Cortex of kidney (tissue), 1 donor: ENCODE measurements around the gene OSCP1.
A peak's percentile ranks its signal among the peaks of the same experiment; 100 is the strongest.
"Not testable (repeated sequence)": the region's sequence is repeated elsewhere in the genome, so short reads cannot be mapped to it uniquely, and the experiment has no call there.

Source experiments
- DNase-seq: peaks from one replicate; lab custom pipeline; 2025; lab: John Stamatoyannopoulos, UW

Gene OSCP1, protein sequence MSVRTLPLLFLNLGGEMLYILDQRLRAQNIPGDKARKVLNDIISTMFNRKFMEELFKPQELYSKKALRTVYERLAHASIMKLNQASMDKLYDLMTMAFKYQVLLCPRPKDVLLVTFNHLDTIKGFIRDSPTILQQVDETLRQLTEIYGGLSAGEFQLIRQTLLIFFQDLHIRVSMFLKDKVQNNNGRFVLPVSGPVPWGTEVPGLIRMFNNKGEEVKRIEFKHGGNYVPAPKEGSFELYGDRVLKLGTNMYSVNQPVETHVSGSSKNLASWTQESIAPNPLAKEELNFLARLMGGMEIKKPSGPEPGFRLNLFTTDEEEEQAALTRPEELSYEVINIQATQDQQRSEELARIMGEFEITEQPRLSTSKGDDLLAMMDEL

DNA sequence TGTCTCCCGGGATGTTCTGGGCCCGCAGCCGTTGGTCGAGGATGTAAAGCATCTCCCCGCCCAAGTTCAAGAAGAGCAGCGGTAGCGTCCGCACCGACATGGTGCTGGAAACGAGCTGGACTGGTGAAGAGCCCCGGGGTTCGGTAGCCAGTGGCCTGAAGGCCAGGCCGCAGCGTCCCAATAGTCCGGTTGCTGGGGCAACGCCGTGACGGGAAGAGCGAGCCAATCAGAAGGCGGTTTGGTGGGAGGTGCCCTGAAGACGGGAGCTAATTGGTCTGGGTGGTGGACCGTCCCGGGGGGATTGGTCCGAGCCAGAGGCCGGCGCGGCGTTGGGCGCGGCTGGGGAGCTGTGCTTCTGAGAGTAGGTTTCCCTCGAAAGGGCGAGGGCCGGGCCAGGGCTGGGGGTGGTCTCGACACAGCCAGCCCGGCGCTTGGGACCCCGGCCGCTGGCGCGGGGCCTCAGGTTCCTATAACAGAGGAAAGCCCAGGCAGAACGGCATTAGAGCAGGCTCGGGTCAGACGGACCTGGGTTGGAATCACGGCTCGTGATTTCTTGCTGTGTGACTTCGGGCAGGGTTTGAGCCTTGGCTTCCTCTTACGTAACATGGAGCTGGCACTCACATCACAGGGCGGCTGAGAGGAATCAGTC is at the start of gene OSCP1:
TSS of gene OSCP1 (minus strand) at position 182 of the 649 bp plus-strand sequence. CDS start at position 100, 82 bp downstream.
- peak; percentile 56 for DNase-seq

DNA sequence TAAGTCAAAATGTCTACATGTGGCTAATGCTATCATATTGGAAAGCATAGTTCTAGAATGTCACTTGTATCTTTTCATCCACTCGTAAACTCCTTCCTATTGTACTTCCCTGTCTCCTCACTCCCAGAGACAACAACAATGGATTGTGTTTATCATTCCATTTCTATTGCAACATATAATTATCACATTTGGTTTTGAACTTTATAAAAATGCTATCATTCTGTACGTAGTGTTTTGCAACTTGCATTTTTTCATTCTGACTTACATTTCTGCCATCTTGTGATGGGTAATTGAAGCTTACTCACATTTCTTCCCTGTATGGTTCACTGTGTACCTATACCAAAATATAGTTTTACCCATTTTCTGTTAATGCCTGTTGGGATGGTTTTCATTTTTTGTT is 47.0 kb upstream of the OSCP1 start:
- DNase-seq, result no peak

DNA sequence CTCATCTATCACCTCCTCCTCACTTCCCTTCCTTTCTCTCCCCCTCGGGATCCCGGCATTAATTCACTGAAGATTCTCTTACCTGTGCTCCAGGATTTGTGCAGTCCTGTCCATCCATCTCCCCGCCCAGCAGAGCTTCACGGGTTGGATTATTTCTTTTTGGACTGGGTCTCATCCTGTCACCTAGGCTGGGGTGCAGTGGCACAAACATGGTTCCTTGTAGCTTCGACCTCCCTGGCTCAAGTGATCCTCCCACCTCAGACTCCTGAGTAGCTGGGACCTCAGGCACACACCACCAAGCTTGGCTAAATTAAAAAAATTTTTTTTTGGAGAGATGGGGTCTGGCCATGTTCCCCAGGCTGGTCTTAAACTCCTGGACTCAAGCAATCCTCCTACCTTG is 44.7 kb upstream of the OSCP1 start:
- DNase-seq, result no peak

DNA sequence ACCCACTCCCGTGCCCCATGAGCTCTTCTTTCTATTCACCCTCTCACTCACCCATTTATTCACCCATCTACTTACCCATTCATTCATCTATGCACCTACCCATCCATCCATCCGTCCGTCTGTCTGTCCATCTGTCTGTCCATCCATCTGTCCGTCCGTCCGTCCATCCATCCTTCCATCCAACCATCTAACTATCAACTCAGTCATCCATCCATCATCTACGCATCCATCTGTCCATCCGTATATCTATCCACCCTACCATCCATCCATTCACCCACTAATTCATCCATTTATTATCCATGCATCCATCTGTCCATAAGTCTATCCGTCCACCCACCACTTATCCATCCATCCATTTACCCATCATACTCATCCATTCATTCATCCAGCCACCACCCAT is 43.3 kb upstream of the OSCP1 start:
- no peak for DNase-seq

DNA sequence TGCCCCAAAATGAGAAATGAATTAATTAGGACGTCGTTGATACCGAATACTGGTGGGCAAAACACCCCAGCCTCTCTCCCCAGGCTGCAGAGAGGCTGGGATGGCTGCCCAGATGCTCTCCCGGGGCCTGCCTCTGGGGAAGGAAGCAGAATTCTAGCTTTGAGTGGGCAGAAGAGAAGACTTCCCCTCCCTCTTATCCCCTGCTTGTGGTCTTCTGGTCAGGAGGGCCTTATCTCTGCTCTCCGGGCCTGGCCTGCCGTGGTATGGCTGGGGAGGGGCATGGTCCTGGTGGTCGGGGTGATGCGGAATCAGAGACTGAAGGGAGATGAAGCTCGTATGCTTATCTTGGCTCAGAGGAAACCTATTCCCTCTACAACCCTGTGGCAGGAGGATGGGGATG is 42.2 kb upstream of the OSCP1 start:
- no peak for DNase-seq

DNA sequence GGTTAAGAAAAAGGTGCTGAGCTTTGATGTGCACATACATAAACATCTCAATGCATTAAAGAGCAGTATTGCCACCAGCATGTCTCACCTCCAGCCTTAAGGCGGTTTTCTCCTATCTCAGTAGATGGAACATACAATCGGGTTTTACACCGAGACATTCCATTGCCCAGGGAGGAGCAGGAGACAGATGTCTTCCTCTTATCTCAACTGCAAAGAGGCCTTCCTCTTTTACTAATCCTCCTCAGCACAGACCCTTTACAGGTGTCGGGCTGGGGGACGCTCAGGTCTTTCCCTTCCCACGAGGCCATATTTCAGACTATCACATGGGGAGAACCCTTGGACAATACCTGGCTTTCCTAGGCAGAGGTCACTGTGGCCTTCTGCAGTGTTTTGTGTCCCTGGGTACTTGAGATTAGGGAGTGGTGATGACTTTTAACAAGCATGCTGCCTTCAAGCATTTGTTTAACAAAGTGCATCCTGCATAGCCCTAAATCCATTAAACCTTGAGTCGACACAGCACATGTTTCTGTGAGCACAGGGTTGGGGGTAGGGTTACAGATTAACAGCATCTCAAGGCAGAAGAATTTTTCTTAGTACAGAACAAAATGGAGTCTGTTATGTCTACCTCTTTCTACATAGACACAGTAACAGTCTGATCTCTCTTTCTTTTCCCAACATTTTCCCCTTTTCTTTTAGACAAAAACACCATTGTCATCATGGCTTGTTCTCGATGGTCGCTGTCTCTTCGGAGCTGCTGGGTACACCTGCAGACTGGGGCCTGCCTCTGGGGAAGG is 39.2 kb upstream of the OSCP1 start:
- DNase-seq, result not testable (repeated sequence)

DNA sequence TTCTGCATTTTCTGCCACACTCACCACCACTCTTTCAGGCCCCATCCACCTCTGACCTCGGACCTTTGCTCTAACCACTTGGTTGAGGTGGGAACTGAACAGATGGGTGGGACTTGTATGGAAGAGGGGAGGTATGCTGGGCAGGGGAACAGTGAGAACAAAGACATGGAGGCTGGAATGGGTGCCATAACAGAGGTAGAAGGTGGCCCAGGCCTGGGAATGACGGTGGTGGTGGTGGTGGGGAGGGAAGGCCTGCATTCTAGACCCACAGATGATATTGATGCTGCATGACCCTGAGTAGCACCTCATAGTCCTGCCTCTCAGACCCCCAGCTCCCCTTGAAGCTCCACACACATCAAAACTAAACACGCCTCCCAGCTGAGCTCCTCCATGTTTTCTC is 37.7 kb upstream of the OSCP1 start:
- DNase-seq, result no peak

DNA sequence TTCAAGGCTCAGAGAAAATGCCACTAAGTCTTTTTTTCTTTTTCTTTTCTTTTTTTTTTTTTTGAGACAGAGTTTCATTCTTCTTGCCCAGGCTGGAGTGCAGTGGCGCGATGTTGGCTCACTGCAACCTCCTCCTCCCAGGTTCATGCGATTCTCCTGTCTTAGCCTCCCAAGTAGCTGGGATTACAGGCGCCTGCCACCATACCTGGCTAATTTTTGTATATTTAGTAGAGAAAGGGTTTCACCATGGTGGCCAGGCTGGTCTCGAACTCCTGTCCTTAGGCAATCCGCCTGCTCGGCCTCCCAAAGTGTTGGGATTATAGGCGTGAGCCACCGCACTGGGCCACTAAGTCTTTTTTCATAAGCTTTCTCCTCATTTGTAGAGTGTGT is 37.1 kb upstream of the OSCP1 start:
- DNase-seq, result not testable (repeated sequence)

DNA sequence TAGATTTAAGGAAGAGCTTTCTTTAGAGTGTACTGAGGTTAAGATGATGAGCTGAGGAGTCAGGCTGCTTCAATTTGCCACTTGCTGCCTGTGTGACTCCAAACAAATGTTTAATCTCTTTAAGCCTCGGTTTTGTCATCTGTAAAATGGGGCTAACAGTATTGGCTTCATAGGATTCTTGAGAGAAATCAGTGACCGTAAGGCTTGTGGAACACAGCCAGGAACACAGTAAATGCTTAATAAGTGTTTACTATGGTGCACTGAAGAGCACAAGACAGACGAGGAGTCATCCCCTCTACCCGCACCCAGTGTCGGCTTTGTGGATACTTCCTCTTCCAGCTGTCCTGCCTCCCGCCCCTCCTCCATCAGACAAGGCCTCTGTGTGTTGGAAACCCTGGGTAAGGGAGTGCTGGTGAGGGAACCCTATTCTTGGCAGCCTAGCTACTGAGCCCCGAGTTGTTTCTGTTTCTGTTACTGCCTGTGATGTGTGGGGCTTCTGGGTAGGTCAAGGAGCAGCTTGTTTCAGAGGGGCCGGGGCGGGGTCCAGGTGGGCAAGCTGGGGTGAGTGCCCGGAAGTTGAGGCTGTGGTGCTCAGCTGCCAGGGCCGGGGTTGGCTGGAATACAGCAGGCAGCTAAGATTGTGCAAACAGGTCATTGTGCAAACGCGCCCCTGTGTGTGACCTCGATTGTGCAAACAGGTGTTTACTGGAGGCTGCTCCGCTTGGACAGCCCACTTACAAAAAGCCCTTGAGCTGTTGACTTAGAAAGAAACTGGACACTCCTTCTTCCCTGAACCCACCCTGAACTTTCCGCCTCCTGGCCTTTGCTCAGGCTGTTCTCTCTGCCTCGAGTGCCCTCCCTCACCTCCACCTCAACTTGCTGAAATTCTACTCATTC is 36.4 kb upstream of the OSCP1 start:
- no peak for DNase-seq

DNA sequence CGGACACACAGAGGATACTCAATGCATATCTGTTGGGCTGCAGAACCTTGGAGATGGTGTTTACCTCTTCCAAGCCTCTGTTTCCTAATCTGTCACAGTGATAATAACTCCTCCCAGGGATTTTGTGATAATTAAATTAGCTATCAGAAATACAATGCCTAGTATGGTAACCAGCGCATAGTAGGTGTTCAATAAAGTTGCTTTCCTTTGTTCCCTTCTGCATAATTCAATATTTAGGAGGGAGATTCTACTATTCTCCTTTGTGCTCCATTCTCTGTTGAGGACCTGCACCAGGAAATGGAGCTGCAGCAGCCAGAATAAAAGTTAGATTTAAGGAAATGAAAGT is 35.8 kb upstream of the OSCP1 start:
- DNase-seq, result no peak

DNA sequence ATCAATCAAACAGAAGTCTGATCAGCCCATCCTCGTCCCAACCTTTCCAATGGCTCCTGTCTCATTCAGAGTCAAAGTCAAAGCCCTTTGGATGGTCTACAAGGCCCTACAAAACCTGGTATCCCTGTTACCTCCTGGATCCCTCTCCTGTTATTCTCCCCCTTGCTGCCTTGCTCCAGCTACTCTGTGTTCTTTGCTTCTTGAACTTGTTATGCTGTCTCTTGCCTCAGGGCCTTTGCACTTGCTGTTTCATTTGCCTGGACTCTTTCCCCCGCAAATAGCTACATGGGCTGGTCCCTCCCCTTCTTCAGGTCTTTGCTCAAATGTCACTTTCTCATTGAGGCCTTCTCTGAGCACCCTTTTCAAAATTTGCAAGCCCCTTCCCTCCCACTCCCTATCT is 33.8 kb upstream of the OSCP1 start:
- DNase-seq, result no peak

DNA sequence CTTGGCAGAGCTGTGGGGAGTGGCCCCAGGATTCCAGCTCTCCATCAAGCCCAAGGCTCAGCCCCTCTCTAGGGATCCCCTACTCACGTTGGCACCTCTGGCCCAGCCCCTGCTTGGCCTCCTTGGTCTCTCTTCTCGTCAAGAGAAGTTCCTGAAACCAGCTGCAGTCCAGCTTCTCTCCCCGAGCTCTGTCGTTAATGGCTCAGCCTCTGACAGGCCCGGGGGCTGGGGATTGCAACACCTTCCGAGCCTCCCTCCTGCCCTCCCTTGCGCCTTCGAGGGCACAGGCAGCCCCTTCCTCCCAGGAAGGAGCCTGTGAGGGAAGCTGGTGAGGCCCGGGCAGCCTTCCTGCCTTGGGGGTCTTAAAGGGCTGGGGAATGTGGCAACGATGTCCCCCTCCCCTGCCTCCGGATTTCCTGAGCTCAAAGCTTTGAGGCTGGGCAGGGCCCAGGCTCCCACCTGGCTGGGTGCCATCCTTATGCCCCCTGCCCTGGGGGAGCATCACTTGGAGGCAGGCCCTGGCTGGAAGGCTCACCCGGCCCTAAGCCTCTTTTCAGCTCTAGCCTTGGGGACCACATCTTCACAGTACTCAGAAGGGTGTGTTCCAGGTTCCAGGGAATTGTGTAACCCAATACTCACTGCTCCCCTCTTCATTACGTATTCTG is 32.6 kb upstream of the OSCP1 start, which contains the start of gene CSF3R:
TSS of gene CSF3R (minus strand) at position 190 of the 665 bp plus-strand sequence. CDS start 3,417 bp downstream, outside the sequence.
- no peak for DNase-seq

DNA sequence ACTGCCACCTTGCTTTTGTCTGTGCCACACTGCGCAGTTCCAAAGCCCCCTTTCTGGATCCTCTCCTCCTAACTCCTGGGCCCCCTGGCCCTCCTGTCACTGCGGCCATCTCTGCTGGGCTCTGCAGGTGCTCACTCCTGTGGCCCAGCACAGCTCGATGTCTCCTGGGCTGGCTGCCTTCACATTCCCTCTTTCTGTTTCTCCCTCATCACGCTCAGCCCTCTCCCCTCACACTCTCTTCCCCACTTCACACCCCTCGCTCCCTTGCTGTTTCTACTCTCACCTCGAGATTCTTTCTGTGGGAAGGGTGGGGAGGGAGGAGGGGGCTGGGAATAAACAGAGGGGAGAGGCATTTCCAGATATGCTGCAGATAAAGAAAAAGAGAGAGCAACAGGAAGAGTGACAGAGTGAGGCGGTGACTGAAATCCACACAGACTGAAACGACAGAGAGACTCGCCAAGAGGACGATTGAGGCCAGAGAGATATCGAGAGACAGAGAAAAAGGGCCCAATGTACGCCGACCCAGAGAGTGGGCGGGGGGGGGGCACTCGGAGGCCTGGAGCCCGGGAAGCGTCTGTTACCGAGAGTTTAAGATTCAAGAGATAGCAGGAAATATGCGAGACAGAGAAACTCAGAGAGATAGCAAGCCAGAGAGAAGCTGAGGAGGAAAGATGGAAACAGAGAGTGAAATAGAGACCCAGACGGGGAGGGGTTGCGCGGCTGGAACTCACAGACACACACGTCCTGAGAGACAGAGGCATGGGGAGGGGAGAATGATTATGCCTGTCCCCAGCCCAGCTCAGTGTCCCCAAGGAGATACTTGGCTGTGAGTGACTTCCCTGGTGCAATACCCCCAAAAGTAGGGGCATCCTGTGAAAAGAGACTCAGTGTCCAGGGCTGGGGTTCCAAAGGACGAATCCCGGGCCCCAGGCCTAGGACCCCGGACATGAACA is 31.8 kb upstream of the OSCP1 start:
- DNase-seq, result no peak

DNA sequence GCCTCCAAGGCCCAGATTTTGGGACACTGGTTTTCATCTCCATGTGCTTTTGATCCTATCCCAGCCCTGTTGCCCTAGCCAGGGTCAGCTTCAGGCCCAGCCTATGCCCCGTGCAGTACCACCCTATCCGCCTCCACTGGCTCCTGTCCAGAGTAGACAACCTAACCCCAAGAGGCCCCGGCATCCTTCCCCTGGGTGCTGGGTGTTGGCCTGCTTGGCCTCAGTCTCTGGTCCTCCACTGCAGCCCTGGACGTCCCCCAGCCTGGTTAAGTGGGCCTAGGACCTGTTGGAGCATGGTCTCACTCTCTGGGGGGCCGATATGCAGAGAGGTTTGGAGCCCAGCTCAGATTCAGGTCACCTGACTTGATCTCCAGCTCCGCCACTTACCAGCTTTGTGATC is 30.8 kb upstream of the OSCP1 start:
- DNase-seq, result no peak

DNA sequence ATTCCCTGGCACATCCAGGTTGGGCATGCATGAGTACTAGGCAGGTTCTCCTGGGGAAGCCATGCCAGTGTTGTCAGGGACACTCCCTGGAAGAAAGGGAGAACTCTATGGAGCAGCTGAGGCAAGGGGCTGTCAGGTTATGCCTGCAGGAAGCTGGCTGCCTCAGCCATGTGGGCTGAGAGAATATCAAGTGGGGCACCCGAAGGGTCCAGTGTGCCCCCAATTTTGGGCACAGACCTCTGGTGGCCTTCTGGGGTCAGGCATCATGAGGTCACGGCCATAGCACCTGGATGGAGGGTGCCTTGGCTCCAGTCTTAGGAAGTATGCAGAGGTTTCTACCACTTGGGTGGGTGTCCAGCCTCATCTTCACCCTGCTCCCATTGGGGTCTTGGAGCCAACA is 29.9 kb upstream of the OSCP1 start:
- no peak for DNase-seq

DNA sequence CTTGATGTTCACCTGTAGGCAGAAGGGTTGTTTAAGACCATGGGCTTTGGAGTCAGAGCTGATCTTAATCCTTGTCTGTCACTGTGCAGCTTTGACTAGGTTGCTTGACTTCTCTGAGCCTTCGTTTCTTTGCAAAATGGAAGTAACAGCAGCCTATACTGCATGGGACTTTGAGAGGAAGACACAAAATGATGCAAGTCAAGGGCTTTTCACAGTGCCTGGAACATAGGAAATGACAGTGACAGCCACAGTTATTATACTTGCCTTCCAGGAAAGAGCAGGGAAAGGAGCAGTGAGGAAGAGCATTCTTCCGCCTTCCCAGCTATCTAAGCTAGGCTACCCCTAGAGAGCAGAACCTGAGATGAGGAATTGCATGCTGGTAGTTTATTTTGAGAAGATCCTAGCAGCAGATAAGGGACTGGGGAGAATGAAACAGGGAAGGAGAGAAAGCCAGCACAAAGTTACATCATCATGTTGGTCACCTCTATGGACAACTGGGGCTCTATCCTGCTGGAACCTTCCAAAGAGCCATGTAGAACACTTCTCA is 29.3 kb upstream of the OSCP1 start:
- DNase-seq, result no peak

DNA sequence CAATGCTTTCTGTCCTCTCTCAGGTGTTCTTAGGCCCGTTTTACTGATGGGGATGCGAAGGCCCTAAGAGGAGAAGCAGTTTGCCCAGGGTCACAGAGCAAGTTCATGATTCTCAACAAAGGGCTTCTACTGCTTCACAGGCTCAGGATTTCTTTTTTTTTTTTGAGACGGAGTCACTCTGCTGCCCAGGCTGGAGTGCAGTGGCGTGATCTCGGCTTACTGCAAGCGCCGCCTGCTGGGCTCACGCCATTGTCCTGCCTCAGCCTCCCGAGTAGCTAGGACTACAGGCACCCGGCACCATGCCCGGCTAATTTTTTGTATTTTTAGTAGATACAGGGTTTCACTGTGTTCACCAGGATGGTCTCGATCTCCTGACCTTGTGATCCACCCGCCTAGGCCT is 27.4 kb upstream of the OSCP1 start:
- not testable (repeated sequence) for DNase-seq

DNA sequence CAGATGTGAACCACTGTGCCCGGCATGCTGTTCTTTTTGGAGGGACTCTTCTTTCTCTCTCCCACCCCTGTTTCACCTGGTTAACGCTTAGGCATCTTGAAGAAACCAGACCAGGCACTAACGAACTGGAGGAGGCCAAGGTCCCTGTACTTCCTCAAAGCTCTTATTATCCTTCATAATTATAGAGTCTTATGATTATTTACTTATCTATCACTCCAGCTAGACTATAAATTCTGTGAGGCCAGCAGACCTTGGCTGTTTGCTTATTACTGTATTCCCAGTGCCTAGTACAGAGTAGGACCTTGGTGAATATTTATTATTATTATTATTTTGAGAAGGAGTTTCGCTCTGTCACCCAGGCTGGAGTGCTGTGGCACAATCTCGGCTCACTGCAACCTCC is 26.7 kb upstream of the OSCP1 start:
- DNase-seq, result no peak

DNA sequence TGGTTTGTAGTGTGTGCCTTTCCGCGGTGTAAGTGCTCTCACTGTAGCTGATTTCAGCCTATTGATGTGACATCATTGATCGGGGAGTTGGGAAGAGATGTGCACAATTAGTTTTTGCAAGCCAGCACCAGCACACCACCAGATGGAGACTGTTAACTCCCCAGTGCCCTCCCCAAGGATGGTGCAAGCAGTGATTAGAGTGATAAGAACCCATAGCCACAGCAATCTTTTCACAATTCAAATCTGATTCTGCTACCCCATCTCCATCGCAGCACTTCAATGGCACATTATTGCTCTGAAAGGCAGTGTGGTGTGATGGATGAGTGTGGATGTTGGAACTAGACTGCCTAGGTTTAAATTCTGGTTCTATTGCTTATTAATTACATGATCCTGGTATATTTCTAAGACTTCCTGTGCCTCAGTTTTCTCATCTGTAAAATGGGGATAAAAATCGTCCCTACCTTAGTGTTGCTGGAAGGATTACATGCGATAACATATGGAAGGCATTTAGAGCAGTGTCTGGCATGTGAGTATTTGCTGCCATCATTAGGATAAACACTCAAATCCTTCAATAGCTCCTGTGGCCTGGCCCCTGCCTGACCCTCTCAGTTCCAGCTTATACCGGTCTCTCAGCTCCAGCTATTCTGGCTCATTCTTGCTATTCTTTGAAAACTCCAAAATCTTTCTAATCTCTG is 25.8 kb upstream of the OSCP1 start:
- DNase-seq, result no peak
